IMR-90 (cell line): ENCODE measurements around the gene ACOX2. TPM values are rescaled to one million over a fixed set of nuclear protein-coding genes. Genes with fewer than 3 reads are reported as not detected.
A peak's percentile ranks its signal among the peaks of the same experiment; 100 is the strongest.

Experiments used
- ATAC-seq: fragments of 200-7000 bp; cut with Tn5 transposase; 2 replicates; pipeline ENCODE4 v1.9.1; 2020; ENCODE audit warnings: low read depth, mild to moderate bottlenecking, moderate library complexity
- BruUV-seq: library from RNA; stranded (reverse); fragments of 400-500 nt; replicated peaks from 2 replicates; lab custom pipeline; 2021; lab: Mats Ljungman, UMichigan
- CTCF ChIA-PET: fragments of 300-600 bp; formaldehyde crosslinking; extraction: SDS; loops from one replicate; lab custom pipeline; 2021; ENCODE audit warnings: antibody characterized with exemption; lab: Yijun Ruan, JAX
- POLR2A ChIA-PET: fragments of 300-600 bp; sonication (Branson Sonifier 250); formaldehyde crosslinking; loops from one replicate; lab custom pipeline; 2022; ENCODE audit warnings: antibody characterized with exemption; ENCODE audit not compliant: unreplicated experiment; lab: Charles Lee
- DNase-seq: peaks from one replicate; pipeline ENCODE4 v3.0.0; 2013
- H2AFZ ChIP-seq: replicated peaks from 2 replicates; pipeline ENCODE3; 2013; ENCODE audit warnings: low read length, mild to moderate bottlenecking; ENCODE audit not compliant: poor library complexity
- H2AK5ac ChIP-seq: 2 replicates; pipeline ENCODE4 v1.6.1; 2013; ENCODE audit warnings: low read depth, low read length, inconsistent platforms
- H2AK9ac ChIP-seq: replicated peaks from 2 replicates; pipeline ENCODE3; 2013; ENCODE audit warnings: mild to moderate bottlenecking, low read depth, low read length, moderate library complexity; ENCODE audit not compliant: poor library complexity
- H2BK120ac ChIP-seq: 2 replicates; pipeline ENCODE4 v1.6.1; 2013; ENCODE audit warnings: low read depth, low read length, inconsistent platforms
- H2BK15ac ChIP-seq: 3 replicates; pipeline ENCODE4 v1.6.1; 2013; ENCODE audit warnings: low read depth, low read length, inconsistent platforms
- H2BK20ac ChIP-seq: 2 replicates; pipeline ENCODE4 v1.6.1; 2013; ENCODE audit warnings: low read depth, mild to moderate bottlenecking, inconsistent platforms, low read length, moderate library complexity
- H2BK5ac ChIP-seq: 2 replicates; pipeline ENCODE4 v1.6.1; 2013; ENCODE audit warnings: mild to moderate bottlenecking, low read depth, low read length, inconsistent platforms; ENCODE audit not compliant: poor library complexity, severe bottlenecking
- H3K14ac ChIP-seq: replicated peaks from 2 replicates; pipeline ENCODE4 v1.6.1; 2013; ENCODE audit warnings: low read depth, low read length, inconsistent platforms
- H3K18ac ChIP-seq: 2 replicates; pipeline ENCODE4 v1.6.1; 2013; ENCODE audit warnings: low read depth, low read length, control low read depth
- H3K23ac ChIP-seq: 2 replicates; pipeline ENCODE4 v1.6.1; 2013; ENCODE audit warnings: low read depth, low read length, inconsistent platforms
- H3K27ac ChIP-seq: 2 replicates; pipeline ENCODE4 v1.5.1; 2013; ENCODE audit warnings: mild to moderate bottlenecking, control low read depth, low read length; ENCODE audit not compliant: insufficient read depth
- H3K27me3 ChIP-seq: 2 replicates; pipeline ENCODE4 v1.6.1; 2013; ENCODE audit warnings: low read length; ENCODE audit not compliant: control insufficient read depth, insufficient read depth
- H3K36me3 ChIP-seq: 2 replicates; pipeline ENCODE4 v1.6.1; 2013; ENCODE audit warnings: low read length, mixed read lengths; ENCODE audit not compliant: control insufficient read depth, insufficient read depth
- H3K4ac ChIP-seq: 2 replicates; pipeline ENCODE4 v1.6.1; 2013; ENCODE audit warnings: low read depth, low read length, inconsistent platforms
- H3K4me1 ChIP-seq: 2 replicates; pipeline ENCODE4 v1.6.1; 2013; ENCODE audit warnings: low read length, mixed read lengths; ENCODE audit not compliant: control insufficient read depth, insufficient read depth
- H3K4me2 ChIP-seq: 2 replicates; pipeline ENCODE4 v1.6.1; 2013; ENCODE audit warnings: low read depth, mild to moderate bottlenecking, control low read depth, low read length, moderate library complexity
- H3K4me3 ChIP-seq: 2 replicates; pipeline ENCODE4 v1.5.1; 2013; ENCODE audit warnings: low read depth, mild to moderate bottlenecking, control low read depth, low read length, moderate library complexity; ENCODE audit not compliant: insufficient read depth
- H3K56ac ChIP-seq: 2 replicates; pipeline ENCODE4 v1.6.1; 2013; ENCODE audit warnings: low read length, inconsistent platforms; ENCODE audit not compliant: insufficient read depth; ENCODE audit errors: extremely low read depth
- H3K79me1 ChIP-seq, 2 experiments: 2 replicates each; pipeline ENCODE4 v1.6.1; 2013; ENCODE audit warnings: low read length in 2 of 2, inconsistent platforms in 1 of 2, low read depth in 1 of 2
- H3K9ac ChIP-seq: 2 replicates; pipeline ENCODE4 v1.6.1; 2013; ENCODE audit warnings: low read depth, low read length, control low read depth
- H3K9me1 ChIP-seq: 2 replicates; pipeline ENCODE4 v1.6.1; 2013; ENCODE audit warnings: low read length, inconsistent platforms; ENCODE audit not compliant: insufficient read depth
- H3K9me3 ChIP-seq: 2 replicates; pipeline ENCODE4 v1.6.1; 2013; ENCODE audit warnings: low read length; ENCODE audit not compliant: control insufficient read depth, insufficient read depth
- H4K20me1 ChIP-seq: 2 replicates; pipeline ENCODE4 v1.6.1; 2013; ENCODE audit warnings: low read length, inconsistent platforms; ENCODE audit not compliant: insufficient read depth
- H4K5ac ChIP-seq: 2 replicates; pipeline ENCODE4 v1.6.1; 2013; ENCODE audit warnings: mild to moderate bottlenecking, low read depth, low read length, control low read depth
- H4K8ac ChIP-seq, 2 experiments: 2 replicates each; pipeline ENCODE4 v1.6.1; 2013; ENCODE audit warnings: low read depth in 2 of 2, low read length in 2 of 2, control low read depth in 1 of 2, inconsistent platforms in 1 of 2
- H4K91ac ChIP-seq: 2 replicates; pipeline ENCODE4 v1.6.1; 2013; ENCODE audit warnings: low read depth, low read length, inconsistent platforms; ENCODE audit not compliant: insufficient read depth
- CEBPB ChIP-seq: IDR thresholded peaks from 2 replicates; pipeline ENCODE4 v1.6.1; 2012; ENCODE audit warnings: low read depth, low read length, improper control_type of control experiment
- CHD1 ChIP-seq: IDR thresholded peaks from 2 replicates; pipeline ENCODE4 v1.6.1; 2012; ENCODE audit warnings: low read depth, low read length, improper control_type of control experiment
- FOS ChIP-seq: fragments of 150-350 bp; IDR thresholded peaks from 2 replicates; pipeline ENCODE4 v1.6.1; 2016; ENCODE audit warnings: low read depth, low read length
- RFX5 ChIP-seq: IDR thresholded peaks from 2 replicates; pipeline ENCODE4 v1.8.0; 2012; ENCODE audit warnings: low read depth, mild to moderate bottlenecking, low read length, moderate library complexity
- WGBS, 2 experiments: methylation state at CpG; one replicate each; pipeline versions ENCODE4 v1.1.5 to v1.1.7; 2013; ENCODE audit warnings: missing lambda C conversion rate in 2 of 2; ENCODE audit not compliant: insufficient read length in 1 of 2; ENCODE audit errors: extremely low coverage in 2 of 2; 5-methylcytosine and 5-hydroxymethylcytosine counted together
- dilution Hi-C: fragments of 300-500 bp; cut with HindIII; formaldehyde crosslinking; loops from one replicate; pipeline ENCODE4 v1.14.3; 2018; ENCODE audit warnings: low sequenced_read_pairs; ENCODE audit not compliant: unreplicated experiment
- in situ Hi-C: fragments of 300-500 bp; cut with MboI; formaldehyde crosslinking; loops from 3 replicates; pipeline ENCODE4 v1.14.3; 2019; ENCODE audit warnings: low sequenced_read_pairs, inconsistent platforms, mixed read lengths
- intact Hi-C: fragments of 100-400 bp; cut with micrococcal nuclease; formaldehyde crosslinking; loops from 2 replicates; pipeline ENCODE4 v1.10.0; 2022
- polyA plus RNA-seq, 3 experiments: library from polyadenylated mRNA; depleted of rRNA; stranded (reverse); fragments of >200 nt; gene quantifications; 2 replicates each; pipeline ENCODE4 v1.2.3, GENCODE V29; 2012; ENCODE audit warnings: low replicate concordance in 1 of 3
- total RNA-seq: library from RNA; depleted of rRNA; stranded (reverse); fragments of >200 nt; gene quantifications from 2 replicates; pipeline ENCODE4 v1.2.3, GENCODE V29; 2012
- TF ChIP-seq, protein P1 (sequence below): conservative IDR thresholded peaks from 2 replicates; pipeline ENCODE4 v1.5.1; 2012; ENCODE audit warnings: mild to moderate bottlenecking, low read depth, low read length, improper control_type of control experiment

Gene ACOX2
- total and polyA plus RNA-seq, 2 of the 4 experiments (the other 2 are of a cell fraction): 15.6 to 32.9 TPM

DNA sequence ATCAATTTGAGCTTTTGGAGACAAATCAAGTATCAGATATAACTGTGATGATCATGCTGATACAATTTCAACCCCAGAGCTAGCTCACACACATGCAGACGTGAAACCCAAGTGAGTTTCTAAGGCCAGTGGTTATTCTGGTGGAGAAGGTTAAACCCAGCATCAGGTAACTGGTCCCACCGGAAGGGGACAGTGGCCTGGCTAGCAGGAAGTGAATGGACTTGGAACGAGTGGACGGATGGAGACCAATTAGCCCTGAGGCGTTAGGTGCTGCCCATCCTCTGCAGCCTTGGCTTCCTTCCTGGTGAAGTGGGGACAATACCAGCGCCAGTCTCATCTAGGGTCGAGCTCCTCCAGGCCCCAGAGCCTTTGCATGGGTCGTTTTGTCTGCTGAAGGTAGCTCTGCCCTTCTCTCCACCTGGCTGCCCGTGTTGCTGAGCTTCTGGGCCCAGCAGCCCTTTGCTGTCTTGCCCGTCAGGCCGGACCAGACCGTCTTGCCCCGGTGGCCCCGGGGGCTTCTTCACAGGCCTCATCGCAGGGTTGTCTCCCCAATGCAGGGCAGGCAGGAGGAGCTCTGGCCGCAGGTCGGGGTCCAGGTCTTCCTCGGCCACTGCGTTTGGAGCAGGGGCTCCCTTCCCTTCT is 46.0 kb downstream of the ACOX2 start:
- peak overlapping the region; percentile 42 for H3K14ac ChIP-seq
- no TSS peak for BruUV-seq
- H3K9ac ChIP-seq: peak overlapping the region; percentile 60
- intact Hi-C loops: loop anchor here (2.0 to 5.0 kb wide), 2 partner anchors 41 to 140 kb away; no protein-coding TSS in a partner anchor
- H3K4me1 ChIP-seq: peaks cover 13% of the 10 kb centered on the region
- ATAC-seq (no peak), DNase-seq (no peak)
- WGBS, 2 experiments: 85% methylated on average over 6 of the region's 19 CpGs; no CpG with 5 or more reads in 1 of the 2 experiments
- H3K27ac ChIP-seq: peak overlapping the region; percentile 60; the same call in 1 of the 2 replicates
- H3K23ac ChIP-seq: no peak overlapping the region
- CTCF ChIA-PET: interaction anchor here (0.9 to 1.9 kb wide), 4 partner anchors 19 to 166 kb away, joined by 3 to 5 read pairs (median 5); no protein-coding TSS in a partner anchor
- TF ChIP-seq CEBPB: no peak
- TF ChIP-seq RFX5: no peak
- TF ChIP-seq, protein P1, sequence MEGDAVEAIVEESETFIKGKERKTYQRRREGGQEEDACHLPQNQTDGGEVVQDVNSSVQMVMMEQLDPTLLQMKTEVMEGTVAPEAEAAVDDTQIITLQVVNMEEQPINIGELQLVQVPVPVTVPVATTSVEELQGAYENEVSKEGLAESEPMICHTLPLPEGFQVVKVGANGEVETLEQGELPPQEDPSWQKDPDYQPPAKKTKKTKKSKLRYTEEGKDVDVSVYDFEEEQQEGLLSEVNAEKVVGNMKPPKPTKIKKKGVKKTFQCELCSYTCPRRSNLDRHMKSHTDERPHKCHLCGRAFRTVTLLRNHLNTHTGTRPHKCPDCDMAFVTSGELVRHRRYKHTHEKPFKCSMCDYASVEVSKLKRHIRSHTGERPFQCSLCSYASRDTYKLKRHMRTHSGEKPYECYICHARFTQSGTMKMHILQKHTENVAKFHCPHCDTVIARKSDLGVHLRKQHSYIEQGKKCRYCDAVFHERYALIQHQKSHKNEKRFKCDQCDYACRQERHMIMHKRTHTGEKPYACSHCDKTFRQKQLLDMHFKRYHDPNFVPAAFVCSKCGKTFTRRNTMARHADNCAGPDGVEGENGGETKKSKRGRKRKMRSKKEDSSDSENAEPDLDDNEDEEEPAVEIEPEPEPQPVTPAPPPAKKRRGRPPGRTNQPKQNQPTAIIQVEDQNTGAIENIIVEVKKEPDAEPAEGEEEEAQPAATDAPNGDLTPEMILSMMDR: no peak
- TF ChIP-seq CHD1: no peak
- no peak for TF ChIP-seq FOS
- peak overlapping the region; percentile 45 for H3K18ac ChIP-seq
- H3K4ac ChIP-seq: peak overlapping the region; percentile 79
- peak overlapping the region; percentile 84 for H2BK120ac ChIP-seq
- peak overlapping the region; percentile 48 for H4K91ac ChIP-seq
- H4K8ac ChIP-seq: peak overlapping the region; percentile 89 to 94
- peak overlapping the region; percentile 83; the same call in 2 of the 3 replicates for H2BK15ac ChIP-seq
- no peaks in the 10 kb centered on the region for H3K36me3 ChIP-seq
- H2AK9ac ChIP-seq: peak overlapping the region; percentile 39
- peak overlapping the region; percentile 76 for H4K5ac ChIP-seq
- peaks cover 22% of the 10 kb centered on the region for H3K9me1 ChIP-seq
- POLR2A ChIA-PET: interaction anchor here (0.6 kb wide), 1 partner anchor 11 kb away, joined by 22 read pairs; no protein-coding TSS in a partner anchor
- H2BK20ac ChIP-seq: no peak overlapping the region
- peak overlapping the region; percentile 94 for H2AFZ ChIP-seq
- H3K9me3 ChIP-seq: no peaks in the 10 kb centered on the region
- no peak overlapping the region for H2BK5ac ChIP-seq
- no peak overlapping the region for H3K56ac ChIP-seq
- in situ Hi-C loops: loop anchor here (10.0 kb wide), 1 partner anchor 166 kb away; no protein-coding TSS in a partner anchor
- peak overlapping the region; percentile 51; the same call in 1 of the 2 replicates for H3K4me3 ChIP-seq
- peak overlapping the region; percentile 83 for H3K4me2 ChIP-seq
- no peaks in the 10 kb centered on the region for H3K27me3 ChIP-seq
- dilution Hi-C loops: no loop called here
- H3K79me1 ChIP-seq: peaks cover 15 to 25% of the 10 kb centered on the region in 2 experiments
- peak overlapping the region; percentile 48; the same call in 1 of the 2 replicates for H2AK5ac ChIP-seq
- no peaks in the 10 kb centered on the region; the same call in 1 of the 2 replicates for H4K20me1 ChIP-seq
